Mucosa of stomach (tissue), 1 donor: ENCODE measurements around the gene GLRA3.
"Not testable (repeated sequence)": the region's sequence is repeated elsewhere in the genome, so short reads cannot be mapped to it uniquely, and the experiment has no call there.

Experiments
- H3K27me3 ChIP-seq: one replicate; pipeline ENCODE4 v1.7.0; 2013; ENCODE audit warnings: mild to moderate bottlenecking, low read length; ENCODE audit not compliant: control insufficient read depth, insufficient read depth
- H3K36me3 ChIP-seq: one replicate; pipeline ENCODE4 v1.7.0; 2013; ENCODE audit warnings: low read length; ENCODE audit not compliant: control insufficient read depth, insufficient read depth
- H3K4me1 ChIP-seq: one replicate; pipeline ENCODE4 v1.7.0; 2013; ENCODE audit warnings: mild to moderate bottlenecking, low read length; ENCODE audit not compliant: control insufficient read depth, insufficient read depth
- H3K4me3 ChIP-seq: one replicate; pipeline ENCODE4 v1.7.0; 2013; ENCODE audit warnings: low read length
- H3K9ac ChIP-seq: one replicate; pipeline ENCODE4 v1.7.0; 2013; ENCODE audit warnings: mild to moderate bottlenecking, low read length, moderate library complexity
- H3K9me3 ChIP-seq: one replicate; pipeline ENCODE4 v1.7.0; 2013; ENCODE audit warnings: mild to moderate bottlenecking, low read length, moderate library complexity; ENCODE audit not compliant: control insufficient read depth
- donor health status: Pancreatic carcinoma.

Gene GLRA3

DNA sequence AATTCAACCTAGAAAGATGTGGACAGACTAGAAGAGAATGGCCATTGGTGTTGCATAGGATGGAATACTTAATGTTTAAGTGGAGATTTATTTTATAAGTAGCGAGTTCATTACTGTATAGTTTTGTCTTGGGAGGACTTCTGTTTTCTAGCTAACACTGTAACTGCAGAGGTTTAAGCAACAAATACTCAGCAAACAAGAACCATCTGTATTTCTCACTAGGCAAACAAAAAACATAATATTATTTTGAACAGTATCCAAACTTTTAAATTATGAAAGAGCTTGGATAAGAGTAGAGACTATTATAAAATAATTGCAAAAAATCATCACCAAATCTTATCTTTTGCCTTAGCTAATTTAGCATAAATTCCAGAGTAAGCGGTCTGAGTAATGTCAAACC is 121.1 kb downstream of the GLRA3 start:
- Histone ChIP-seq H3K9ac (no peak overlapping the region), H3K4me1 (no peaks in the 10 kb centered on the region), H3K27me3 (no peaks in the 10 kb centered on the region), H3K4me3 (no peak overlapping the region), H3K36me3 (no peaks in the 10 kb centered on the region), H3K9me3 (no peaks in the 10 kb centered on the region)

DNA sequence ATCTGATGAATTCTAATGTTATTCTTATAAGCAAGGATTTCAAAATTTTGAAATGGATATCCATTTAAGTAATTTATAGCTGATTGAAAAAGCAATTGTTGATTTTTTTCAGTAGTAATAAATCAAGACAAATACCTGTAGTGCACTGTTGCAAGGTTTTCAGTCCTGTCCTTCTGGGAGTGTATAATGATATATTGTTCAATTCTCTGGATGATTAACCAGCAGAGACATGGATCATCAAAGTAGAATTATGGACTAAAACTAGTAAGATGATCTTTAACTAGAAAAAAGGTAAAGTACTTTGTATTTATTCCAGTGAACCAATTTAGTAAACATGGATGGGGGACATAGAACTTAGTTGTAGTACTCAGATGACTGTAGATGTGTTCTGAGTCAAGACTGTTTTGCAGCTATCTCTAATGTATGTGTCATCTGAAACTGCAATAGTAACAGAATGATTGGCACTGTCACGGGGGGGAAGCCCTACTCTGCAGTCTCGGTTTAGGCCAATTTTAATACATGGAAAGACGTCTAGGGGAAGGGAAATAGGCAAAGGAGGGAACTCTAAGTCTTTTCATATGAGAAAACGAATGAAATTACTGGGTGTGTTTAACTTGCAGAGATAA is 121.9 kb downstream of the GLRA3 start:
- Histone ChIP-seq H3K9ac (no peak overlapping the region), H3K4me3 (no peak overlapping the region), H3K27me3 (no peaks in the 10 kb centered on the region), H3K9me3 (no peaks in the 10 kb centered on the region), H3K4me1 (no peaks in the 10 kb centered on the region), H3K36me3 (no peaks in the 10 kb centered on the region)

- H3K9ac ChIP-seq: no peak overlapping the region
- H3K4me3 ChIP-seq: no peak overlapping the region
- H3K9me3 ChIP-seq: no peaks in the 10 kb centered on the region
- no peaks in the 10 kb centered on the region for H3K36me3 ChIP-seq
- no peaks in the 10 kb centered on the region for H3K4me1 ChIP-seq
- no peaks in the 10 kb centered on the region for H3K27me3 ChIP-seq
Measured at GRCh38 chr4:174702979-174703478, 126.0 kb downstream of the GLRA3 start.

GRCh38 chr4:174699654-174700053 is 129.4 kb downstream of the GLRA3 start:
- Histone ChIP-seq H3K36me3 (no peaks in the 10 kb centered on the region), H3K9ac (no peak overlapping the region), H3K27me3 (no peaks in the 10 kb centered on the region), H3K4me3 (no peak overlapping the region), H3K9me3 (no peaks in the 10 kb centered on the region), H3K4me1 (no peaks in the 10 kb centered on the region)

GRCh38 chr4:174697896-174698295 is 131.2 kb downstream of the GLRA3 start:
- Histone ChIP-seq H3K9ac (no peak overlapping the region), H3K36me3 (no peaks in the 10 kb centered on the region), H3K27me3 (no peaks in the 10 kb centered on the region), H3K9me3 (no peaks in the 10 kb centered on the region), H3K4me1 (no peaks in the 10 kb centered on the region), H3K4me3 (no peak overlapping the region)

GRCh38 chr4:174697202-174697601 is 131.8 kb downstream of the GLRA3 start:
- Histone ChIP-seq H3K9me3 (no peaks in the 10 kb centered on the region), H3K36me3 (no peaks in the 10 kb centered on the region), H3K27me3 (no peaks in the 10 kb centered on the region), H3K4me3 (no peak overlapping the region), H3K9ac (no peak overlapping the region), H3K4me1 (no peaks in the 10 kb centered on the region)

DNA sequence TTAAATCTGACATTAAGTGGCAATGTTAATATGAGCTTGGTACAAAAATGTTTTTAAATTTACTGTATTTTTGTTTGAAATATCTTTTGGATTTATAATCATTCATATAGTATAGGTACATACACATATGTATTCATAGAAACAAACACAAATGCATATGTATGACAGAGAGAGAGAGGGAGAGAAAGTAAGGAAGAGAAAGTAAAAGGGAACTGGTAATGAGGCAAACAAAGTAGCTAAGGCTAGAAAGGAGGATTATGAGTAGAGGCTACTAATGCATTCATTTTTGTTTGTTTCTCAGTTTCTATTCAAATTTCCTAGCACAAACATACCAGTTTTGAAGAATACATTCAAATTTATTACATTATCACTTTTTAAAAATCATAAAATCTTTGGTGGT is 132.4 kb downstream of the GLRA3 start:
- Histone ChIP-seq H3K9ac (no peak overlapping the region), H3K9me3 (no peaks in the 10 kb centered on the region), H3K36me3 (no peaks in the 10 kb centered on the region), H3K4me1 (no peaks in the 10 kb centered on the region), H3K4me3 (no peak overlapping the region), H3K27me3 (no peaks in the 10 kb centered on the region)

GRCh38 chr4:174691876-174692275 is 137.2 kb downstream of the GLRA3 start:
- H3K36me3 ChIP-seq, H3K4me1 ChIP-seq, H3K27me3 ChIP-seq, H3K9me3 ChIP-seq, H3K4me3 ChIP-seq, H3K9ac ChIP-seq: not testable (repeated sequence)

- Histone ChIP-seq H3K4me1 (no peaks in the 10 kb centered on the region), H3K36me3 (no peaks in the 10 kb centered on the region), H3K4me3 (no peak overlapping the region), H3K9me3 (peaks cover 3% of the 10 kb centered on the region), H3K9ac (no peak overlapping the region), H3K27me3 (no peaks in the 10 kb centered on the region)
Measured at GRCh38 chr4:174690665-174691064, 138.4 kb downstream of the GLRA3 start.

DNA sequence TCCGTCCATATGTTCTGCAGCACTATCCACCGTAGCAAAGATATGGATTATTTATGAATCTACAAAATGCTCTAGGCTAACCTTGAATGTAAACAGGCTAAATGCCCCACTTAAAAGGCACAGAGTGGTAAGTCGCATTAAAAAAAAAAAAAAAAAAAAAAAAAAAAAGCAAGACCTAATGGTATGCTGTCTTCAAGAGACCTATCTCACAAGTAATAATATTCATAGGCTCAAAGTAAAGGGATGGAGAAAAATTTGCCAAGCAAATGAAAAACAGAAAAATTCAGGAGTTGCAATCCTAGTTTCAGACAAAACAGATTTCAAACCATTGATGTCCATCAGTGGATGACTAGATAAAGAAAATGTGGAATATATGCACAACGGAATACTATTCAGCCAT is 139.4 kb downstream of the GLRA3 start:
- H3K4me3 ChIP-seq: no peak overlapping the region
- no peak overlapping the region for H3K9ac ChIP-seq
- H3K27me3 ChIP-seq: no peaks in the 10 kb centered on the region
- H3K9me3 ChIP-seq: peaks cover 3% of the 10 kb centered on the region
- no peaks in the 10 kb centered on the region for H3K36me3 ChIP-seq
- no peaks in the 10 kb centered on the region for H3K4me1 ChIP-seq

DNA sequence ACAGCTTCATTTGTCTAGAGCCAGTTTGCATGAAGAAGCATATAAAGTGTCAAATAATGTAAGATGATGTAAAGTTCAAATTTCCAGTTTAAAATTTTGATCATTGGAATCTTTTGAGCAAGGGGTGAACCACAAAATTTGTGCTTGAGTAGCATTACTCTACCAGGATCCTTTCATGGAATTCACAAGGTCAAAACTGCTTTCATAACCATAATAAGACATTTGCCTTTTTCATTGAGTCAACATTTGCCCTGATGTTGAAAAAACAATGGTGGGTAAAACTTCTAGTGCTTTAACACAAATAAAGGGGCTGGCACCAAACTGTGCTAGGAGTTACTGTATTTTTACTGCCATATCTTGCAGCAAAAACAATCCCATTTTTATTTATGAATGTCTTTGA is 142.2 kb downstream of the GLRA3 start:
- no peak overlapping the region for H3K9ac ChIP-seq
- no peaks in the 10 kb centered on the region for H3K27me3 ChIP-seq
- H3K4me1 ChIP-seq: no peaks in the 10 kb centered on the region
- peaks cover 3% of the 10 kb centered on the region for H3K9me3 ChIP-seq
- no peaks in the 10 kb centered on the region for H3K36me3 ChIP-seq
- no peak overlapping the region for H3K4me3 ChIP-seq

GRCh38 chr4:174681723-174682300 is 147.2 kb downstream of the GLRA3 start:
- H3K27me3 ChIP-seq: no peaks in the 10 kb centered on the region
- no peak overlapping the region for H3K9ac ChIP-seq
- no peaks in the 10 kb centered on the region for H3K4me1 ChIP-seq
- H3K36me3 ChIP-seq: no peaks in the 10 kb centered on the region
- no peaks in the 10 kb centered on the region for H3K9me3 ChIP-seq
- no peak overlapping the region for H3K4me3 ChIP-seq
